Measurements from ENCODE around the gene MUS81. TPM values are rescaled to one million over a fixed set of nuclear protein-coding genes. Genes with fewer than 3 reads are reported as not detected.

Gene MUS81
- total and polyA plus RNA-seq, 9 of the 15 experiments (the other 6 are each of a cell fraction or from before 2014, with no cell fraction given) = 13.4 to 118 (median 53.7) TPM

GRCh38 chr11:65900125-65900898 is 40.1 kb downstream of the MUS81 start, which contains the start of gene FOSL1 (continued):
- TF ChIP-seq HDAC1 (IDR thresholded peaks at IDR 0.05) (peak in 1 of 2 experiments; percentile 63; a peak in 1 of 4 replicates), ZNF561 (CRISPR knock-in tag; conservative IDR thresholded peaks at IDR 0.05) (no peak), E2F4 (CRISPR knock-in tag; IDR thresholded peaks at IDR 0.05; ENCODE audit: low read depth) (no peak), TAF9B (IDR thresholded peaks at IDR 0.05; ENCODE audit: partially characterized antibody) (peak; percentile 60), SMAD3 (CRISPR knock-in tag; conservative IDR thresholded peaks at IDR 0.05) (no peak), PTBP1 (IDR thresholded peaks at IDR 0.05; ENCODE audit: low read depth, low read length) (no peak), MTF1 (CRISPR knock-in tag; IDR thresholded peaks at IDR 0.05; ENCODE audit: borderline replicate concordance) (no peak), MXI1 (IDR thresholded peaks at IDR 0.05; ENCODE audit: low read depth, low read length) (no peak; the same call in 1 of the 2 replicates), NUFIP1 (IDR thresholded peaks at IDR 0.05; ENCODE audit: partially characterized antibody) (no peak), SIN3B (IDR thresholded peaks at IDR 0.05; ENCODE audit: low read depth) (peak; percentile 28; the same call in 1 of the 2 replicates), ZC3H4 (CRISPR knock-in tag; IDR thresholded peaks at IDR 0.05; ENCODE audit: borderline replicate concordance) (no peak), U2AF2 (optimal IDR thresholded peaks at IDR 0.05; ENCODE audit: low read depth, low read length) (no peak), MYC (IDR thresholded peaks at IDR 0.05; ENCODE audit: low read depth, low read length) (peak; percentile 79), MYC (CRISPR knock-in tag; IDR thresholded peaks at IDR 0.05; ENCODE audit: borderline replicate concordance, low read depth) (no peak), ZNF707 (CRISPR knock-in tag; conservative IDR thresholded peaks at IDR 0.05) (no peak), U2AF1 (optimal IDR thresholded peaks at IDR 0.05; ENCODE audit: low read depth, low read length) (peak; percentile 87), POLR2AphosphoS2 (IDR thresholded peaks at IDR 0.05; ENCODE audit: low read length) (no peak), JUND (IDR thresholded peaks at IDR 0.05; ENCODE audit: borderline replicate concordance, low read depth, low read length) (peak; percentile 94), JUND (tag; IDR thresholded peaks at IDR 0.05; ENCODE audit: borderline replicate concordance, low read depth, low read length) (peak; percentile 59; the same call in 1 of the 3 replicates), YBX1 (IDR thresholded peaks at IDR 0.05) (no peak), ZNF592 (IDR thresholded peaks at IDR 0.05) (no peak), STAT5B (CRISPR knock-in tag; IDR thresholded peaks at IDR 0.05) (no peak)
- TF ChIP-seq, protein P1, sequence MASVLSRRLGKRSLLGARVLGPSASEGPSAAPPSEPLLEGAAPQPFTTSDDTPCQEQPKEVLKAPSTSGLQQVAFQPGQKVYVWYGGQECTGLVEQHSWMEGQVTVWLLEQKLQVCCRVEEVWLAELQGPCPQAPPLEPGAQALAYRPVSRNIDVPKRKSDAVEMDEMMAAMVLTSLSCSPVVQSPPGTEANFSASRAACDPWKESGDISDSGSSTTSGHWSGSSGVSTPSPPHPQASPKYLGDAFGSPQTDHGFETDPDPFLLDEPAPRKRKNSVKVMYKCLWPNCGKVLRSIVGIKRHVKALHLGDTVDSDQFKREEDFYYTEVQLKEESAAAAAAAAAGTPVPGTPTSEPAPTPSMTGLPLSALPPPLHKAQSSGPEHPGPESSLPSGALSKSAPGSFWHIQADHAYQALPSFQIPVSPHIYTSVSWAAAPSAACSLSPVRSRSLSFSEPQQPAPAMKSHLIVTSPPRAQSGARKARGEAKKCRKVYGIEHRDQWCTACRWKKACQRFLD (CRISPR knock-in tag; IDR thresholded peaks at IDR 0.05) = peak; percentile 68
